ENCODE measurements around the gene IL32. TPM values are rescaled to one million over a fixed set of nuclear protein-coding genes. Genes with fewer than 3 reads are reported as not detected.

IL32 gene
- total and polyA plus RNA-seq, 2 experiments from 2014 or later: 2.3 to 6.1 TPM

GRCh38 chr16:3060339-3061127, 4.9 kb upstream of the IL32 start (continued):
- TF ChIP-seq ETS1 (IDR thresholded peaks at IDR 0.05): no peak
- TF ChIP-seq EZH2 (IDR thresholded peaks at IDR 0.05; ENCODE audit: low read depth, unreplicated experiment): no peak
- no peak for TF ChIP-seq REST (IDR thresholded peaks at IDR 0.05; ENCODE audit: unreplicated experiment)
- TF ChIP-seq CTCF (conservative IDR thresholded peaks at IDR 0.05; ENCODE audit: low read depth in 2 of 2): no peak
- TF ChIP-seq ZNF331 (CRISPR knock-in tag; IDR thresholded peaks at IDR 0.05; ENCODE audit: low read depth): no peak

- peaks cover 4% of the 10 kb centered on the region; the same call in 1 of the 2 replicates for H3K27me3 ChIP-seq (ENCODE audit: insufficient read depth)
- ATAC-seq (no peak), DNase-seq (ENCODE audit: low spot score) (no peak)
- TF ChIP-seq STAT1 (IDR thresholded peaks at IDR 0.05; ENCODE audit: unreplicated experiment) (no peak), ZNF114 (CRISPR knock-in tag; IDR thresholded peaks at IDR 0.05) (no peak), CTCF (conservative IDR thresholded peaks at IDR 0.05; ENCODE audit: low read depth in 2 of 2) (no peak), REST (IDR thresholded peaks at IDR 0.05; ENCODE audit: unreplicated experiment) (no peak), ETS1 (IDR thresholded peaks at IDR 0.05) (no peak)
- Mint-ChIP-seq H3K4me3 (no peak overlapping the region), H3K27me3 (ENCODE audit: insufficient read depth, low read depth, poor library complexity) (peaks cover 28% of the 10 kb centered on the region), H3K27ac (no peak overlapping the region), H3K4me1 (peaks cover 24% of the 10 kb centered on the region), H3K9me3 (no peaks in the 10 kb centered on the region), H3K36me3 (ENCODE audit: low read depth) (no peaks in the 10 kb centered on the region; the same call in 2 of the 3 replicates)
- H3K4me1 ChIP-seq (ENCODE audit: insufficient read depth): peaks cover 14% of the 10 kb centered on the region
- H3K27ac ChIP-seq (ENCODE audit: low read depth): no peak overlapping the region
- no peak overlapping the region for H2AFZ ChIP-seq
- no peaks in the 10 kb centered on the region; the same call in 1 of the 2 replicates for H3K79me2 ChIP-seq (replicated peaks; ENCODE audit: insufficient read depth)
- H3K9me2 ChIP-seq (ENCODE audit: insufficient read depth): no peaks in the 10 kb centered on the region
- no peaks in the 10 kb centered on the region for H3K36me3 ChIP-seq (ENCODE audit: insufficient read depth)
- H4K20me1 ChIP-seq (replicated peaks; ENCODE audit: insufficient read depth): no peaks in the 10 kb centered on the region; the same call in 1 of the 2 replicates
- H3K4me2 ChIP-seq: no peak overlapping the region
- no peak overlapping the region for H3K4me3 ChIP-seq
- H3F3A ChIP-seq (replicated peaks; ENCODE audit: low read depth): peaks cover 12% of the 10 kb centered on the region
Measured at GRCh38 chr16:3062553-3062952, 2.9 kb upstream of the IL32 start.

All from GM23338 (cell line).